Breast epithelium (tissue), 4 donors: Measurements from ENCODE around the gene CDIPT. TPM values are rescaled to one million over a fixed set of nuclear protein-coding genes. Genes with fewer than 3 reads are reported as not detected.
A peak's percentile ranks its signal among the peaks of the same experiment; 100 is the strongest.

Experiments
- DNase-seq, 2 donors: peaks; one replicate each; pipeline ENCODE4 v3.0.0-alpha.2; 2019; ENCODE audit warnings: low spot score in 2 of 2
- H3K27ac ChIP-seq, 2 donors: fragments of 200-600 bp; sonication (generic) in 1 of 2; one replicate each; pipeline ENCODE4 v1.5.1; 2016 to 2019; ENCODE audit warnings: mild to moderate bottlenecking in 1 of 2
- H3K27me3 ChIP-seq, 2 donors: fragments of 200-600 bp; sonication (generic) in 1 of 2; one replicate each; pipeline versions ENCODE4 v1.5.1 to v1.6.0; 2017 to 2019; ENCODE audit warnings: control low read depth in 1 of 2, mild to moderate bottlenecking in 1 of 2
- H3K36me3 ChIP-seq: fragments of 200-600 bp; one replicate; pipeline ENCODE4 v1.5.1; 2019
- H3K4me1 ChIP-seq, 2 donors: fragments of 200-600 bp; sonication (generic); one replicate each; pipeline ENCODE4 v1.5.1; 2016 to 2019; ENCODE audit warnings: control low read depth in 1 of 2
- H3K4me3 ChIP-seq, 3 donors: fragments of 200-600 bp; sonication (generic); 1 replicate in 2 of 3; 2 replicates in 1 of 3; pipeline ENCODE4 v1.5.1; 2016 to 2019; ENCODE audit warnings: mild to moderate bottlenecking in 3 of 3, moderate library complexity in 2 of 3
- H3K9me3 ChIP-seq, 2 donors: fragments of 200-600 bp; sonication (generic) in 1 of 2; one replicate each; pipeline ENCODE4 v1.5.1; 2016 to 2019; ENCODE audit warnings: control low read depth in 1 of 2
- POLR2A ChIP-seq: fragments of 450-650 bp; IDR thresholded peaks from one replicate; pipeline ENCODE4 v1.6.1; 2016; ENCODE audit warnings: antibody characterized with exemption, mild to moderate bottlenecking, moderate library complexity
- POLR2AphosphoS5 ChIP-seq, 3 donors: sonication (generic); formaldehyde crosslinking; IDR thresholded peaks; one replicate each; pipeline ENCODE4 v1.6.1; 2017; ENCODE audit warnings: antibody characterized with exemption in 3 of 3
- intact Hi-C: fragments of 100-400 bp; cut with DNase I; formaldehyde crosslinking; loops from one replicate; pipeline ENCODE4 v1.15.1; 2023; ENCODE audit warnings: low total_unique reads
- total RNA-seq, 3 donors: library from RNA; depleted of rRNA; stranded (reverse); fragments of >200 nt; gene quantifications; one replicate each; pipeline ENCODE4 v1.1.0, GENCODE V29; 2016
- TF ChIP-seq, protein P1 (sequence below), 3 donors: fragments of 450-650 bp; IDR thresholded peaks; one replicate each; pipeline ENCODE4 v1.5.1; 2016 to 2017; ENCODE audit warnings: antibody characterized with exemption in 3 of 3, mild to moderate bottlenecking in 3 of 3, moderate library complexity in 3 of 3

CDIPT gene
- total RNA-seq, 3 donors from 2014 or later, result 102 to 119 (median 117) TPM

GRCh38 chr16:29850998-29851397 lies 12.0 kb downstream of the CDIPT start:
- intact Hi-C loops, result no loop called here
- Histone ChIP-seq H3K4me3 (no peak overlapping the region), H3K36me3 (no peaks in the 10 kb centered on the region), H3K27ac (no peak overlapping the region), H3K9me3 (no peaks in the 10 kb centered on the region), H3K27me3 (no peaks in the 10 kb centered on the region), H3K4me1 (no peaks in the 10 kb centered on the region)
- TF ChIP-seq POLR2A (no peak), POLR2AphosphoS5 (IDR thresholded peaks at IDR 0.05) (no peak)
- TF ChIP-seq, protein P1, sequence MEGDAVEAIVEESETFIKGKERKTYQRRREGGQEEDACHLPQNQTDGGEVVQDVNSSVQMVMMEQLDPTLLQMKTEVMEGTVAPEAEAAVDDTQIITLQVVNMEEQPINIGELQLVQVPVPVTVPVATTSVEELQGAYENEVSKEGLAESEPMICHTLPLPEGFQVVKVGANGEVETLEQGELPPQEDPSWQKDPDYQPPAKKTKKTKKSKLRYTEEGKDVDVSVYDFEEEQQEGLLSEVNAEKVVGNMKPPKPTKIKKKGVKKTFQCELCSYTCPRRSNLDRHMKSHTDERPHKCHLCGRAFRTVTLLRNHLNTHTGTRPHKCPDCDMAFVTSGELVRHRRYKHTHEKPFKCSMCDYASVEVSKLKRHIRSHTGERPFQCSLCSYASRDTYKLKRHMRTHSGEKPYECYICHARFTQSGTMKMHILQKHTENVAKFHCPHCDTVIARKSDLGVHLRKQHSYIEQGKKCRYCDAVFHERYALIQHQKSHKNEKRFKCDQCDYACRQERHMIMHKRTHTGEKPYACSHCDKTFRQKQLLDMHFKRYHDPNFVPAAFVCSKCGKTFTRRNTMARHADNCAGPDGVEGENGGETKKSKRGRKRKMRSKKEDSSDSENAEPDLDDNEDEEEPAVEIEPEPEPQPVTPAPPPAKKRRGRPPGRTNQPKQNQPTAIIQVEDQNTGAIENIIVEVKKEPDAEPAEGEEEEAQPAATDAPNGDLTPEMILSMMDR (IDR thresholded peaks at IDR 0.05), result no peak
- DNase-seq, result no peak

DNA sequence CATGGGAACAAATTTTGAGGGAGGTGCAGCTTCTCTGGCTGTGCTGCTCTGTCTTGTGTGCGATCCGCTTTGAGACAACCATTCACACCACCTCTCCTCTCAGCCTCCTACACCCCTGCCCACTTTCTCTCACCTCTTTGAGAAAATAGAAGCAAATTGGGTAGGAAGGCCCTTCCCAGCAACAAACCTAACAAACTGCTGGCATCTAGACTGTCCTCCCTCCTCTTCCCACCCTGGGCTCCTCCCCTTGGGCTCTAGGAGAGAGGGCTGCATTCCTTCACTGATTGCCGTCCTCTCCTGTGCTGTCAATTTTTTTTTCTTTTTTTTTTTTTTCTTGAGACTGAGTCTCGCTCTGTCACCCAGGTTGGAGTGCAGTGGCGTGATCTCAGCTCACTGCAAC lies 13.5 kb downstream of the CDIPT start:
- Histone ChIP-seq H3K36me3 (no peaks in the 10 kb centered on the region), H3K27ac (no peak overlapping the region), H3K27me3 (no peaks in the 10 kb centered on the region), H3K4me3 (no peak overlapping the region), H3K4me1 (no peaks in the 10 kb centered on the region), H3K9me3 (no peaks in the 10 kb centered on the region)
- no peak for DNase-seq
- intact Hi-C loops, result no loop called here
- TF ChIP-seq POLR2AphosphoS5 (IDR thresholded peaks at IDR 0.05) (no peak), POLR2A (no peak)
- TF ChIP-seq, protein P1 (IDR thresholded peaks at IDR 0.05), result no peak

DNA sequence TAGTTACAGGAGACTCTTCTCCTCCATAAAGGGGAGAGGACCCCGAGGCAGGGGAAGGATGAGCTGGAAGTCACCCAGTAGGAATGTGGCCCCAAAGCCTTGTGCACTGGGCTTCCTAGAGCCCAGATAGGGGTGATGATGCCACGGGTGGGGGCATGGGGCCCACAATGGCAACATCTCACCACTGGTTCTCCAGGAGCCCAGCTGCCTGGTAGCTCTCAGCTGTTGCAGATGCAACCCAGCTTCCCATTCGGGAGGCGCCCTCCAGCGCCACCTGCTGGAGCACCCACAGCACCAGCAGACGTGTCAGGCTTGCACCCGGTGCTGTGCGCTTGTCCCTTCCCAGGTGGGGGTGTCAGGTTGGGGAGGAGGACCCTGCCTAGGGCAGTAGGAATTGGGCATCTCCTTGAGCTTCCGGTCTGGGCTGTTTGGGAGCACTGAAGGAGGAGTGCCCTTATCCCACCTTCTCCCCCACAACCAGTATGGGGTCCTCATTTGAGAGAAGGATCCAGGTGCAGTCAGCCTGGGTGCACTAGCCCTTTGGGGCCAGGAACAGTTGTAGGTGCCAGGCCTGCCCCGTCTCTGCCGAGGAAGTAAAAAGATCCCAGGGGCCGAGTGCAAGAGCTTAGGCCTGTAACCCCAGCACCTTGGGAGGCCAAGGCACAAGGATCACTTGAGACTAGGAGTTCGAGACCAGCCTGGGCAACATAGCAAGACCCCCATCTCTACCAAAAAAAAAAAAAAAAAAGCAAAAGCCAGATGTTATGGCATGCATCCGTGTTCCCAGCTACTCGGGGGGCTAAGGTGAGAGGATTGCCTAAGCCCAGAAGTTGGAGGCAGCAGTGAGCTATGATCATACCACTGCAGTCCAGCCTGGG lies 14.4 kb downstream of the CDIPT start:
- no peak overlapping the region for H3K4me3 ChIP-seq
- TF ChIP-seq, protein P1 (IDR thresholded peaks at IDR 0.05), result peak in 2 of 3 donors; percentile 78
- no peak for TF ChIP-seq POLR2A
- TF ChIP-seq POLR2AphosphoS5 (IDR thresholded peaks at IDR 0.05), result peak in 1 of 3 donors; percentile 33
- intact Hi-C loops, result no loop called here
- H3K27me3 ChIP-seq, result no peaks in the 10 kb centered on the region
- no peak overlapping the region for H3K27ac ChIP-seq
- H3K4me1 ChIP-seq, result no peaks in the 10 kb centered on the region
- no peaks in the 10 kb centered on the region for H3K9me3 ChIP-seq
- H3K36me3 ChIP-seq, result no peaks in the 10 kb centered on the region
- peak; percentile 34 to 67 for DNase-seq

- DNase-seq, result no peak
- Histone ChIP-seq H3K4me3 (no peak overlapping the region), H3K27me3 (no peaks in the 10 kb centered on the region), H3K27ac (no peak overlapping the region), H3K36me3 (no peaks in the 10 kb centered on the region), H3K9me3 (no peaks in the 10 kb centered on the region), H3K4me1 (no peaks in the 10 kb centered on the region)
- no peak for TF ChIP-seq POLR2A
- TF ChIP-seq, protein P1 (IDR thresholded peaks at IDR 0.05), result no peak
- TF ChIP-seq POLR2AphosphoS5 (IDR thresholded peaks at IDR 0.05), result no peak
- intact Hi-C loops, result no loop called here
Measured at GRCh38 chr16:29845656-29846055, 17.4 kb downstream of the CDIPT start.

DNA sequence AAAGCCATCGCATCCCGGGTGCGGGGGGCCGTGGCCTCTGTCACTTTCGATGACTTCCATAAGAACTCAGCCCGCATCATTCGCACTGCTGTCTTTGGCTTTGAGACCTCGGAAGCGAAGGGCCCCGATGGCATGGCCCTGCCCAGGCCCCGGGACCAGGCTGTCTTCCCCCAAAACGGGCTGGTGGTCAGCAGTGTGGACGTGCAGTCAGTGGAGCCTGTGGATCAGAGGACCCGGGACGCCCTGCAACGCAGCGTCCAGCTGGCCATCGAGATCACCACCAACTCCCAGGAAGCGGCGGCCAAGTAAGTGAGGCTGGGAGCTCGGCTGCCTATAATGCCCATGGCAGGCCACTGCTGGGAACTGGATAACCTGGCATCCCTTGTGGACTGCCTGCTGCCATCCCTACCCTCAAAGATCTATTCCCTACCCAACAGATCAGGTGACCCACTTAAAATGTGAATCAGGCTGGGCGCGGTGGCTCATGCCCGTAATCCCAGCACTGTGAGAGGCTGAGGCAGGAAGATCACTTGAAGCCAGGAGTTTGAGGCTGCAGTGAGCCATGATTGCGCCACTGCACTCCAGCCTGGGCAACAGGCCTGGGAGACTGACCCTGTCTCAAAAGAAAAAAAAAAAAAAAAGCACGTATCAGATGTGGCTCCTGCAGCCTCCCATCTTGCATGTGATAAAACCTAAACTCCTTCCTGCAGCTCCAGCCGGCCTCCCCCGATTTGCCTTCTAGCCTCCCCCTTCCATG lies 18.3 kb downstream of the CDIPT start:
- DNase-seq, result no peak
- Histone ChIP-seq H3K4me1 (no peaks in the 10 kb centered on the region), H3K4me3 (no peak overlapping the region), H3K36me3 (peaks cover 5% of the 10 kb centered on the region), H3K27ac (no peak overlapping the region), H3K27me3 (no peaks in the 10 kb centered on the region), H3K9me3 (no peaks in the 10 kb centered on the region)
- intact Hi-C loops, result no loop called here
- TF ChIP-seq, protein P1 (IDR thresholded peaks at IDR 0.05), result no peak
- TF ChIP-seq POLR2A (no peak), POLR2AphosphoS5 (IDR thresholded peaks at IDR 0.05) (no peak)
